Neural progenitor cell (in vitro differentiated cells): ENCODE data around the gene AGO3. TPM values are rescaled to one million over a fixed set of nuclear protein-coding genes. Genes with fewer than 3 reads are reported as not detected.

Source experiments
- DNase-seq: peaks from one replicate; pipeline ENCODE4 v3.0.0-alpha.2; 2016; ENCODE audit warnings: low spot score
- H2AFZ ChIP-seq: fragments of 200-600 bp; sonication (generic); replicated peaks from 2 replicates; pipeline ENCODE4 v1.6.1; 2016; ENCODE audit warnings: antibody characterized with exemption
- H3F3A ChIP-seq: fragments of 200-600 bp; sonication (generic); 2 replicates; pipeline ENCODE4 v1.6.1; 2016; ENCODE audit warnings: antibody characterized with exemption, low read depth
- H3K27ac ChIP-seq: fragments of 200-600 bp; sonication (generic); 2 replicates; pipeline ENCODE4 v1.5.1; 2016; ENCODE audit warnings: mild to moderate bottlenecking
- H3K27me3 ChIP-seq: fragments of 200-600 bp; sonication (generic); 2 replicates; pipeline ENCODE4 v1.6.1; 2016; ENCODE audit warnings: mild to moderate bottlenecking, moderate library complexity
- H3K36me3 ChIP-seq: fragments of 200-600 bp; sonication (generic); 2 replicates; pipeline ENCODE4 v1.5.1; 2016
- H3K4me1 ChIP-seq: fragments of 200-600 bp; sonication (generic); 2 replicates; pipeline ENCODE4 v1.6.1; 2016; ENCODE audit warnings: mixed run types
- H3K4me2 ChIP-seq: fragments of 200-600 bp; sonication (generic); 2 replicates; pipeline ENCODE4 v1.6.1; 2016
- H3K4me3 ChIP-seq: fragments of 200-600 bp; sonication (generic); 2 replicates; pipeline ENCODE4 v1.5.1; 2016
- H3K79me2 ChIP-seq: fragments of 200-600 bp; sonication (generic); 2 replicates; pipeline ENCODE4 v1.6.1; 2016; ENCODE audit warnings: low read depth
- H3K9ac ChIP-seq: fragments of 200-600 bp; sonication (generic); 2 replicates; pipeline ENCODE4 v1.6.1; 2016
- H3K9me3 ChIP-seq: fragments of 200-600 bp; sonication (generic); 2 replicates; pipeline ENCODE4 v1.5.1; 2016; ENCODE audit warnings: low read depth
- H4K20me1 ChIP-seq: fragments of 200-600 bp; sonication (generic); 2 replicates; pipeline ENCODE4 v1.6.1; 2016; ENCODE audit warnings: low read depth
- H3K27ac Mint-ChIP-seq: 3 replicates; pipeline ENCODE4 v1.8.0; 2021; ENCODE audit warnings: mixed read lengths
- H3K27me3 Mint-ChIP-seq: 2 replicates; pipeline ENCODE4 v1.8.0; 2022; ENCODE audit warnings: low read depth, mild to moderate bottlenecking, inconsistent platforms, moderate library complexity, mixed read lengths; ENCODE audit not compliant: insufficient read depth
- H3K36me3 Mint-ChIP-seq: 3 replicates; pipeline ENCODE4 v1.8.0; 2021; ENCODE audit warnings: mixed read lengths
- H3K4me1 Mint-ChIP-seq: 3 replicates; pipeline ENCODE4 v1.8.0; 2021; ENCODE audit warnings: mixed read lengths
- H3K4me3 Mint-ChIP-seq: 3 replicates; pipeline ENCODE4 v1.8.0; 2021; ENCODE audit warnings: mild to moderate bottlenecking, moderate library complexity, mixed read lengths
- H3K9me3 Mint-ChIP-seq: 3 replicates; pipeline ENCODE4 v1.8.0; 2020; ENCODE audit warnings: mixed read lengths
- CTCF ChIP-seq: fragments of 200-600 bp; sonication (generic); IDR thresholded peaks from 2 replicates; pipeline ENCODE4 v1.5.1; 2017; ENCODE audit warnings: antibody characterized with exemption, mild to moderate bottlenecking
- EZH2 ChIP-seq: fragments of 200-600 bp; sonication (generic); IDR thresholded peaks from 2 replicates; pipeline ENCODE4 v1.6.1; 2017; ENCODE audit warnings: antibody characterized with exemption, mild to moderate bottlenecking, moderate library complexity
- EZH2phosphoT487 ChIP-seq: fragments of 200-600 bp; sonication (generic); IDR thresholded peaks from 2 replicates; pipeline ENCODE4 v1.6.1; 2017; ENCODE audit warnings: antibody characterized with exemption
- total RNA-seq: library from RNA; depleted of rRNA; stranded (reverse); fragments of >200 nt; gene quantifications from 2 replicates; pipeline ENCODE4 v1.2.3, GENCODE V29; 2015; ENCODE audit warnings: low replicate concordance

The AGO3 gene
- total RNA-seq, 1 donor from 2014 or later, result 45.2 TPM

GRCh38 chr1:36088265-36088576, 157.3 kb downstream of the AGO3 start:
- Histone ChIP-seq H3K4me1 (peaks cover 11% of the 10 kb centered on the region), H3F3A (peaks cover 10% of the 10 kb centered on the region), H3K4me3 (peak overlapping the region; percentile 78), H3K36me3 (no peaks in the 10 kb centered on the region), H3K79me2 (peaks cover 22% of the 10 kb centered on the region), H3K4me2 (peak overlapping the region; percentile 56), H2AFZ (peak overlapping the region; percentile 53), H3K9me3 (no peaks in the 10 kb centered on the region), H3K27me3 (no peaks in the 10 kb centered on the region), H3K27ac (no peak overlapping the region), H4K20me1 (peaks cover 10% of the 10 kb centered on the region), H3K9ac (no peak overlapping the region)
- Mint-ChIP-seq H3K27ac (no peak overlapping the region), H3K4me3 (peak overlapping the region; percentile 70), H3K4me1 (peaks cover 40% of the 10 kb centered on the region), H3K36me3 (peaks cover 18% of the 10 kb centered on the region), H3K9me3 (peaks cover 2% of the 10 kb centered on the region), H3K27me3 (peaks cover 8% of the 10 kb centered on the region)
- TF ChIP-seq EZH2phosphoT487 (no peak), EZH2 (no peak), CTCF (no peak)
- DNase-seq, result no peak

- no peaks in the 10 kb centered on the region for H3K36me3 ChIP-seq
- H3K4me3 Mint-ChIP-seq, result peak within 1 kb of the TSS; percentile 97
- no peak for TF ChIP-seq EZH2
- TF ChIP-seq CTCF, result peak; percentile 99
- peak within 1 kb of the TSS; percentile 71 for H3K9ac ChIP-seq
- H3K9me3 Mint-ChIP-seq, result peaks cover 2% of the 10 kb centered on the region
- H3K79me2 ChIP-seq, result peaks cover 22% of the 10 kb centered on the region
- H3F3A ChIP-seq, result peaks cover 10% of the 10 kb centered on the region
- peak within 1 kb of the TSS; percentile 87 for H3K4me2 ChIP-seq
- peaks cover 6% of the 10 kb centered on the region for H3K27me3 Mint-ChIP-seq
- peaks cover 38% of the 10 kb centered on the region for H3K4me1 Mint-ChIP-seq
- H3K27me3 ChIP-seq, result no peaks in the 10 kb centered on the region
- no peaks in the 10 kb centered on the region for H3K9me3 ChIP-seq
- H3K4me3 ChIP-seq, result peak within 1 kb of the TSS; percentile 78
- H4K20me1 ChIP-seq, result peaks cover 10% of the 10 kb centered on the region
- H3K27ac ChIP-seq, result no peak within 1 kb of the TSS
- H3K36me3 Mint-ChIP-seq, result peaks cover 21% of the 10 kb centered on the region
- H3K27ac Mint-ChIP-seq, result peak within 1 kb of the TSS; percentile 96
- peak; percentile 95 for DNase-seq
- H3K4me1 ChIP-seq, result peaks cover 11% of the 10 kb centered on the region
- peak within 1 kb of the TSS; percentile 82 for H2AFZ ChIP-seq
Measured at GRCh38 chr1:36088577-36089392, 157.9 kb downstream of the AGO3 start, which contains the start of gene ADPRS. Gene ADPRS (plus strand): TSS chr1:36088892. CDS start chr1:36088905, 13 bp downstream.

- H4K20me1 ChIP-seq, result peaks cover 10% of the 10 kb centered on the region
- peaks cover 2% of the 10 kb centered on the region for H3K9me3 Mint-ChIP-seq
- H3K4me1 ChIP-seq, result peaks cover 6% of the 10 kb centered on the region
- H3K27ac ChIP-seq, result no peak overlapping the region
- peak overlapping the region; percentile 71 for H3K9ac ChIP-seq
- H3K36me3 ChIP-seq, result no peaks in the 10 kb centered on the region
- H3F3A ChIP-seq, result peaks cover 5% of the 10 kb centered on the region
- peaks cover 3% of the 10 kb centered on the region for H3K27me3 Mint-ChIP-seq
- H3K79me2 ChIP-seq, result peaks cover 22% of the 10 kb centered on the region
- peak overlapping the region; percentile 78 for H3K4me3 ChIP-seq
- H3K4me3 Mint-ChIP-seq, result peak overlapping the region; percentile 97
- H3K36me3 Mint-ChIP-seq, result peaks cover 21% of the 10 kb centered on the region
- H3K4me1 Mint-ChIP-seq, result peaks cover 35% of the 10 kb centered on the region
- peak overlapping the region; percentile 82 for H2AFZ ChIP-seq
- TF ChIP-seq EZH2, result no peak
- no peak for TF ChIP-seq CTCF
- no peak for TF ChIP-seq EZH2phosphoT487
- peak overlapping the region; percentile 87 for H3K4me2 ChIP-seq
- peak; percentile 62 for DNase-seq
- no peaks in the 10 kb centered on the region for H3K27me3 ChIP-seq
- peak overlapping the region; percentile 96 for H3K27ac Mint-ChIP-seq
- H3K9me3 ChIP-seq, result no peaks in the 10 kb centered on the region
Measured at GRCh38 chr1:36089393-36090121, 158.7 kb downstream of the AGO3 start.
